NCI-H345 (cell line): ENCODE results near the gene RNASEL.

Experiments used
- DNase-seq: peaks from one replicate; lab custom pipeline; 2025; lab: John Stamatoyannopoulos, UW

RNASEL gene

GRCh38 chr1:182600745-182601415 lies 11.8 kb upstream of the RNASEL start:
- DNase-seq = no peak

- DNase-seq = no peak
Measured at GRCh38 chr1:182600036-182600713, 11.1 kb upstream of the RNASEL start.

GRCh38 chr1:182599339-182599738 lies 10.3 kb upstream of the RNASEL start:
- DNase-seq = no peak

GRCh38 chr1:182598296-182598695 lies 9.2 kb upstream of the RNASEL start:
- DNase-seq = no peak

GRCh38 chr1:182596934-182597333 lies 7.9 kb upstream of the RNASEL start:
- DNase-seq = no peak

GRCh38 chr1:182595641-182596240 lies 6.7 kb upstream of the RNASEL start:
- peak; percentile 59 for DNase-seq

- no peak for DNase-seq
Measured at GRCh38 chr1:182589931-182590330, 875 bp upstream of the RNASEL start.

- DNase-seq = no peak
Measured at GRCh38 chr1:182589520-182589919, 464 bp upstream of the RNASEL start.

GRCh38 chr1:182587666-182588499 lies 1.2 kb downstream of the RNASEL start:
- no peak for DNase-seq

GRCh38 chr1:182587093-182587492 lies 2.0 kb downstream of the RNASEL start:
- no peak for DNase-seq

GRCh38 chr1:182586380-182586779 lies 2.7 kb downstream of the RNASEL start:
- DNase-seq = no peak

GRCh38 chr1:182584746-182585145 lies 4.3 kb downstream of the RNASEL start:
- DNase-seq = no peak

GRCh38 chr1:182580736-182581135 lies 8.3 kb downstream of the RNASEL start:
- DNase-seq = no peak

- no peak for DNase-seq
Measured at GRCh38 chr1:182575540-182576149, 13.4 kb downstream of the RNASEL start.

GRCh38 chr1:182574156-182574555 lies 14.9 kb downstream of the RNASEL start:
- no peak for DNase-seq

GRCh38 chr1:182570611-182570970 lies 18.5 kb downstream of the RNASEL start:
- no peak for DNase-seq

- no peak for DNase-seq
Measured at GRCh38 chr1:182569939-182570610, 19.0 kb downstream of the RNASEL start.

- DNase-seq = no peak
Measured at GRCh38 chr1:182568647-182569284, 20.3 kb downstream of the RNASEL start.

GRCh38 chr1:182567629-182568028 lies 21.4 kb downstream of the RNASEL start:
- DNase-seq = no peak

- DNase-seq = no peak
Measured at GRCh38 chr1:182565537-182565936, 23.5 kb downstream of the RNASEL start.

- no peak for DNase-seq
Measured at GRCh38 chr1:182564406-182565004, 24.6 kb downstream of the RNASEL start.
